NCI-H510A (cell line): ENCODE measurements around the gene NDST3.
"Not testable (repeated sequence)": the region's sequence is repeated elsewhere in the genome, so short reads cannot be mapped to it uniquely, and the experiment has no call there.

Source experiments
- DNase-seq: peaks from one replicate; lab custom pipeline; 2025; lab: John Stamatoyannopoulos, UW

NDST3 gene

GRCh38 chr4:118273642-118274041, 239.4 kb downstream of the NDST3 start:
- DNase-seq = no peak

- no peak for DNase-seq
Measured at GRCh38 chr4:118276580-118276979, 242.3 kb downstream of the NDST3 start.

DNA sequence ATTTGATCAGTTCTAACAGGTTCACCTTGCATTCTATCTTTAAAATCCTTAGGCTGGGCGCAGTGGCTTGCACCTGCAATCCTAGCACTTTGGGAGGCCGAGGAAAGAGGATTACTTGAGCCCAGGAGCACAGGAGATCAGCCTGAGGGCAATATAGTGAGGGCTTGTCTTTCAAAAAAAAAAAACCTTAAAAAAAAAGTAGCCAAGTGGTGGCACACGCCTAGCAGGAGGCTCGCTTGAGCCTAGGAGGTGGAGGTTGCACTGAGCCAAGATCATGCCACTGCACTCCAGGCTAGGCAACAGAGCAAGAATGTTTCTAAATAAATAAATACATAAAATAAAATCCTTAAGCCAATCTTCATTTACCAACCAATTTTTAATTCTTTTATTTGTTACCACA, 243.0 kb downstream of the NDST3 start:
- no peak for DNase-seq

GRCh38 chr4:118278473-118279274, 244.4 kb downstream of the NDST3 start:
- DNase-seq = peak; percentile 89

- no peak for DNase-seq
Measured at GRCh38 chr4:118279328-118279727, 245.0 kb downstream of the NDST3 start.

GRCh38 chr4:118279920-118280432, 245.7 kb downstream of the NDST3 start:
- no peak for DNase-seq

- no peak for DNase-seq
Measured at GRCh38 chr4:118280501-118281218, 246.4 kb downstream of the NDST3 start.

DNA sequence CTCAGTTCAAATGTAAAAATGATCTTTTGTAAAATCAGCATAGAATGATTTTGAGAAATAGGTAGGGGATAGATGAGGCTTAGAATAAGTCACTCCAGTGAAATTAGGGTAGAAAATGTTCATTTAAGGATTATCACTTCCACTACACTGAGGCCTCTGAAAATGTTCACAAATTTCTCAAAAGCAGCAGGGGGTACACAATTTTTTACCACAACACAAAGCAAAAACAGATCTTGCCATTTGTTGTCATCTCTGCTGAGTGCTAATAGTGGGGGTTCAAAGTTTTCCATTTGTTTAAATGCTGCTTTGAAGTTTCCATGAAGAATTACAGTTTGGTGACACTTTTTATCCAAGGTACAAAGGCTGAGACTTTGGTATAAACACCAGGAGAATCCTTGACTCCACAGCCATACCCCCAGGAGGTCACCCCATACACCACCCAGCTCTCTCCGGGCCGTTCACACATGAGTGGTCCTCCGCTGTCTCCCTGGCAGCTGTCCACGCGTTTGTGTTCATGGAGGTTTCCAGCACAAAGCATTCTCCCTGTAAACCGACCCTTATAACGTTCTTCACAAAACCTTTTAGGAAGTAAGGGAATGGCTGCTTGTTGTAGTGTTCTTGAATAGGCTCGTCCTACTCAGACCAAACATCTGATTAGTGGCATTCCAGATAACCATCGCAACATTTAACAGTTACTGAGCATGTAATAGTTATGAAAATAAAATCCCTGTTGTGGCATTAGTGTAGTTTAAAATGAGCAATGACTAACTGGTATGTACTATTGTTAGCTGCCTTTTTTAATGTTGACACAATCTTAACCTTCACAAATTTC, 247.5 kb downstream of the NDST3 start:
- DNase-seq = no peak

DNA sequence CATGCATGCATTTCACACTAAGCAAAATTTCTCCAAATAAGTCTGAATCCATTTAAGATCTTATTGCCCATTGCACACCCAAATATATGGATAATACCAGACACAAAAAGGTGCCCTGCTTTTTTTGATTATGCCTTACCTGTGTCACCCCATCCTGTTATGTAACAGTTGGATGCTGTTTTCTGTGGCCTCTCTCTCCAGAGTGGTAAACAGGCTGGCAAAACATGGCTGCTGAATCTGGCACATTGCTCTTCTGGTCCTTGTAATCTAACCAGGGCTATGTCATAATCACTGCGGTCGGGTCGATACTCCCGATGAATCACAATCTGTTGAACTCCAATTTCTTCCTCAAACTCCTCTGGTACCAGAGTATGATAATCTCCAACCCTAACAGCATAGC, 248.4 kb downstream of the NDST3 start:
- no peak for DNase-seq

DNA sequence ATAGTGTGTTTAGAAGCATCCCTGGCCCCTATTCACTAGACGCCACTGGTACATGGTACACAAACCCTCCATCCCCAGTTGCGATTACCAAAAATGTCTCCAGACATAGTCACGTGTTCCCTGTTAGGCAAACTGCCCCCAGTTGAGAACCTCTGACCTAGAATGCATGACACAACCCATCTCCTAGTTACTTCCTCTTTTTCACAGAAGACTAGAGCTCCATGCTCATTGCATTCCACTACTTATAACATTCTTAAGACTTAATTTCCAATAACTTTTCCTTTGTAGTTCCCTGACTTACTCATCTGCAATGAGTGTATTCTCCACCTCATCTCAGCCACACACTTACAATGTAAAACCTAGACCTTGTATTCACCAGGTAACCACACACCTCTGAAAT, 249.9 kb downstream of the NDST3 start:
- no peak for DNase-seq

- no peak for DNase-seq
Measured at GRCh38 chr4:118285931-118286330, 251.6 kb downstream of the NDST3 start.

GRCh38 chr4:118286685-118287084, 252.4 kb downstream of the NDST3 start:
- DNase-seq = no peak

DNA sequence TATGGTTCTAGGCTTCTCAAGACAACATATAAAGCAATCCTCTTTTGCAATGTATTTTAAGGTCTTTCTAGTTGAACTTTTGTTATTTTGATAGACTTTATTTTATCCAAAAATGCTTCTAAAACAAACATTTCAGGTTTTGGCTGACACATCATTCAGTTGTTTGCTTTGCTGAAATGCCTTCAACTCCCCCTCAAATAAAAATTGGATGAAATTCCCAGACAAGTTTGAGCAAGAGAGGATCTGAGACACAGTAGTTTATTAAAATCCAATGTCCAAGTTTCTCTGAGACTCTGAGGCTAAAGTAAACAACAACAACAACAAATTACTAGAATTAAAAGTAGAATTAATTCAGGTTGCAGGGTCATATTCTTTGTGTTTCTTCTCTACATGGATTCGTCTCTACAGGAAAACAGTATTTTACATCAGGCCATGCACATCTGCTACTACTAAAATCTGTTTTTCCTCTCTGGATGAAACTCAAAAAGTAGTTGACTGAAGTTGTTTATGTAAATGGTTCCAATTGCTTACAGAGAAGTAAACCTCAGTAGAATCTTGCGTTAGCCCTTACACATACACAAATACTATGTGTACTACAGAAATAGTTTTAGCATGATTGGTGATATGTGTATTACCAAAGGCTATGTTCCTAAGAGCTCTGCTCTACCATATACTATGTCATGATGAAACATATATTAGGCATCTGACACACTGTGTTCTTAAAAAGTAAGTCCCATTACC, 253.6 kb downstream of the NDST3 start:
- DNase-seq = no peak

GRCh38 chr4:118289794-118290193, 255.5 kb downstream of the NDST3 start:
- no peak for DNase-seq

DNA sequence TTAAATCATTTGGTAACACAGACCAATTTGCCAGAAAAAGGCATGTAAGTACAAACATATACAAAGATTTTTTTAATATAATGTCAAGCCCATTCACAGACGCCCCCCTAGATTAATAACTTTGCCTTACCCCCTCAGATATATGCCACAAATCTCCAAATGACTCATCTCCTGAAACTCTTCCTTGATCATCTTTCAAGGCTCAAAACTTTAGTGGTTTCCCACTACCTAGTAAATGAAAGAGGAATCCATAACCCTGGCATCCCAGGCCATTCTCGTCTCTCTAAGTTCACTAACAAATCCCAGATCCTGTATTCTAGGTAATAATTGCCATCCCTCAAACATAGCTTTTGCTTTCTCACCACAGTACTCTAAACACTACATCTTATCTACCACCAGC, 256.7 kb downstream of the NDST3 start:
- DNase-seq = no peak

GRCh38 chr4:118296729-118297128, 262.4 kb downstream of the NDST3 start:
- no peak for DNase-seq

- not testable (repeated sequence) for DNase-seq
Measured at GRCh38 chr4:118299619-118300018, 265.3 kb downstream of the NDST3 start.

- no peak for DNase-seq
Measured at GRCh38 chr4:118307643-118308042, 273.4 kb downstream of the NDST3 start.
